Gastroesophageal sphincter (tissue), 3 donors: ENCODE data around the gene FN1.

Source experiments
- EP300 ChIP-seq: sonication (generic); formaldehyde crosslinking; IDR thresholded peaks from one replicate; pipeline ENCODE4 v1.6.1; 2017; ENCODE audit warnings: antibody characterized with exemption, mild to moderate bottlenecking
- POLR2A ChIP-seq, 2 donors: fragments of 450-650 bp; IDR thresholded peaks; one replicate each; pipeline ENCODE4 v1.6.1; 2017; ENCODE audit warnings: antibody characterized with exemption in 2 of 2, mild to moderate bottlenecking in 2 of 2, moderate library complexity in 1 of 2
- POLR2AphosphoS5 ChIP-seq: sonication (generic); formaldehyde crosslinking; IDR thresholded peaks from one replicate; pipeline ENCODE4 v1.6.1; 2017; ENCODE audit warnings: antibody characterized with exemption
- TF ChIP-seq, protein P1 (sequence below), 4 experiments: fragments of 200-600 bp in 2 of 4; fragments of 450-650 bp in 2 of 4; sonication (generic) in 1 of 4; IDR thresholded peaks; one replicate each; pipeline ENCODE4 v1.5.1; 2017 to 2019; ENCODE audit warnings: antibody characterized with exemption in 4 of 4, mild to moderate bottlenecking in 2 of 4, moderate library complexity in 2 of 4

DNA sequence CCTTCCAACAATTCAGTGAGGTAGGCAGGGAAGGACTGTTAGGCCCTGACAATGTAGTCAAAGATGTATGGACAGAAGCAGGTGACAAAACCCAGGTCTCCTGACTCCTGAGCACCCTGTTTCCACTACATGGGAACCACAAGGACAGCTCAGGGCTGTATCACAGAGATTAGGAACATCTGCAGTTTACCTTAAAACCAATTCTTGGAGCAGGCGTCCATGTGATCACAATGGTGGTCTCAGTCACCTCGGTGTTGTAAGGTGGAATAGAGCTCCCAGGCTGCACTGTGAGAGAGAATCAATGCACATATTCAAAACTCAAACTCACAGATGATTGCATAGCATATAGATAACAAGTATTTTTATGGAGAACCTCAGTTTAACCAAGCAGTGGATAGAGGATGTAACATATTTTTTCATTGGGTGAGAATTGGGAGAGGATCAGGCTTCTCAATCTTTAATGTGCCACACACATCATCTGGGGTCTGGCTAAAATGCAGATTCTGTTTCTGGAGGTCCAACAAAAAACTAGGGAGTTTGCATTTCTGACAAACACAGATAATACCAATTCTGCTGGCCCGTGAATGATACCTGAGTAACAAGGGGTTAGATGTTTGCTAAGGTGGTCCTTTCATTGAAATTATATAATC lies 36.7 kb downstream of the FN1 start:
- TF ChIP-seq, protein P1, sequence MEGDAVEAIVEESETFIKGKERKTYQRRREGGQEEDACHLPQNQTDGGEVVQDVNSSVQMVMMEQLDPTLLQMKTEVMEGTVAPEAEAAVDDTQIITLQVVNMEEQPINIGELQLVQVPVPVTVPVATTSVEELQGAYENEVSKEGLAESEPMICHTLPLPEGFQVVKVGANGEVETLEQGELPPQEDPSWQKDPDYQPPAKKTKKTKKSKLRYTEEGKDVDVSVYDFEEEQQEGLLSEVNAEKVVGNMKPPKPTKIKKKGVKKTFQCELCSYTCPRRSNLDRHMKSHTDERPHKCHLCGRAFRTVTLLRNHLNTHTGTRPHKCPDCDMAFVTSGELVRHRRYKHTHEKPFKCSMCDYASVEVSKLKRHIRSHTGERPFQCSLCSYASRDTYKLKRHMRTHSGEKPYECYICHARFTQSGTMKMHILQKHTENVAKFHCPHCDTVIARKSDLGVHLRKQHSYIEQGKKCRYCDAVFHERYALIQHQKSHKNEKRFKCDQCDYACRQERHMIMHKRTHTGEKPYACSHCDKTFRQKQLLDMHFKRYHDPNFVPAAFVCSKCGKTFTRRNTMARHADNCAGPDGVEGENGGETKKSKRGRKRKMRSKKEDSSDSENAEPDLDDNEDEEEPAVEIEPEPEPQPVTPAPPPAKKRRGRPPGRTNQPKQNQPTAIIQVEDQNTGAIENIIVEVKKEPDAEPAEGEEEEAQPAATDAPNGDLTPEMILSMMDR (IDR thresholded peaks at IDR 0.05), result no peak
- TF ChIP-seq POLR2AphosphoS5 (no peak), POLR2A (IDR thresholded peaks at IDR 0.05) (no peak), EP300 (no peak)
